Mesodermal cell (in vitro differentiated cells): ENCODE data around the gene YIF1B.

ENCODE experiments used
- H3K27ac ChIP-seq: 2 replicates; pipeline ENCODE4 v1.7.0; 2013; ENCODE audit warnings: mild to moderate bottlenecking, low read depth, low read length, moderate library complexity; ENCODE audit not compliant: severe bottlenecking
- H3K36me3 ChIP-seq: 2 replicates; pipeline ENCODE4 v1.7.1; 2013; ENCODE audit warnings: mild to moderate bottlenecking, low read length, moderate library complexity; ENCODE audit not compliant: control insufficient read depth, insufficient read depth
- H3K4me1 ChIP-seq: one replicate; pipeline ENCODE4 v1.7.1; 2013; ENCODE audit warnings: mild to moderate bottlenecking, low read length; ENCODE audit not compliant: insufficient read depth, control insufficient read depth, poor library complexity, severe bottlenecking
- H3K4me3 ChIP-seq: 2 replicates; pipeline ENCODE4 v1.7.0; 2013; ENCODE audit warnings: low read length, control low read depth, mild to moderate bottlenecking; ENCODE audit not compliant: insufficient read depth, poor library complexity, severe bottlenecking; ENCODE audit errors: extremely low read depth
- H3K9me3 ChIP-seq: 2 replicates; pipeline ENCODE4 v1.7.1; 2013; ENCODE audit warnings: mild to moderate bottlenecking, low read length, moderate library complexity; ENCODE audit not compliant: control insufficient read depth
- WGBS, 2 experiments: methylation state at CpG; one replicate each; pipeline ENCODE4 v1.1.5; 2013; ENCODE audit warnings: missing lambda C conversion rate in 2 of 2; ENCODE audit not compliant: insufficient coverage in 2 of 2; 5-methylcytosine and 5-hydroxymethylcytosine counted together

Gene YIF1B

DNA sequence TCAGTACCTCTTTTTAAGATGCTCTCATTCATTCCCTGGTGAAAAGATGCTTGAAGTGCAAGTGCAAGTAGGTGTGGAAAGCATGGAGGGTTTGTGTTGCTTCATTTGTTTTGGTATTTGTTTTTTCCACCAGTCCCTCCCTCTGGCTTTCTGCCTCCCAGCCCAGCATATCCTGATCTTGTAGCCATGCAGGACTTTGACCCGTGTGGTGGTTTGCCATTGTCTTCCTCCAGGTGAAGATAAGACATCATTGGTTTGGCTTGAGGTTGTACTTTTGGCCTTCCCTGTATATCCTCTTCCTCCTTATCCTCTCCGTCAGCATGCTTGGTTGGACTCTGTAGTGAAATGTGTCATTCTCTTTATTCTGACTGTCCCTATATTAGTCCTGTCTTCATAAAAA lies 42.2 kb downstream of the YIF1B start:
- H3K9me3 ChIP-seq, result no peaks in the 10 kb centered on the region
- no peak overlapping the region for H3K4me3 ChIP-seq
- H3K4me1 ChIP-seq, result peaks cover 25% of the 10 kb centered on the region
- H3K36me3 ChIP-seq, result no peaks in the 10 kb centered on the region
- H3K27ac ChIP-seq, result no peak overlapping the region
- no CpG with 5 or more reads among the region's 2 CpGs for WGBS, 2 experiments

DNA sequence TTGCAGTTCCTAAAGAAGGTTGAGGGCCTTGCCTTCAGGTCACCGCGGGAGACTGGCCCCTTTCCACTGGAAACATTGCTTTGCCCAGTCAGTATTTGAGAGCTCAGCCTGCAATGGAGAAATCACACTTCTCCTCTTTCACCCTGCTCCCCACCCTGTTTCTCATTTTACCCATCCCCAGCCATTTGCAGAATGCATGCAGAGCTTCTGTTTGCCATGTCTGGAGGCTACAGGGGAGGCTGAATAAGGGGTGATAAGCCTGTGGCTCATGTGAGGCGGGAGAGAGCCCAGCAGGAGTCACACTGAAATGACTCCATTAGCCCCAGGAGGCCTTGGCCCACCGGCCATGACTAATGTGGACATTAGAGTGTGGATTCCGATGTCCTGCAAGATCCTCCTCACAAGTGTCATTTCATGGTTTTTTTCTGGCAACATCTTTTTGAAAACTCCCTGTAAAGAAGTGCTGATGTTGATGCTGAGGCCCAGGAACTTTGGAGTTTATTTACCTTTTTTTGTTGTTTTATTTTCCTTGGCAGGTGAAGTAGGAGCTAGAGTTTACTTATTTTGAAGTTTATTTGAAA lies 45.1 kb downstream of the YIF1B start:
- Histone ChIP-seq H3K4me1 (peaks cover 36% of the 10 kb centered on the region), H3K27ac (peak overlapping the region; percentile 44), H3K4me3 (no peak overlapping the region), H3K9me3 (no peaks in the 10 kb centered on the region), H3K36me3 (no peaks in the 10 kb centered on the region)
- 45 to 56% methylated on average over 5 of the region's 5 CpGs for WGBS, 2 experiments

DNA sequence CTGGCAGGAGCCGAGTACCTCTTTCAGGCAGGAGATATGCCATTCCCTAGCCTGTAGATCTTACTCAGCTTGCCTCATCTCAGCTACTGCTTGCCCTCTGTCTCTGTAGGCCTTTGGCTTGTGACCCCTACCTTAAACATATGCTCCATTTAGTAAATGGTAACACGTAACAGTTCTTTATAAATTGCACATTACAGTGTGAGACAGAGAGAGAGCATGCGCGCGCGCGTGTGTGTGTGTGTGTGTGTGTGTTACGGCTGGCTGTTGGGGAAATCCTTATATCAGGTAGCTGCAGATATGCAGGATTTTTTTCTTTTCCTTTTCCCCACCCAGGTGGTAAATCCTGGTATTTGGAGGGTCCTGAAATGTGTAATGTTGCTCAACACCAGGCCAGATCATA lies 47.2 kb downstream of the YIF1B start:
- H3K27ac ChIP-seq, result peak overlapping the region; percentile 49
- 58 to 61% methylated on average over 6 of the region's 8 CpGs for WGBS, 2 experiments
- peaks cover 37% of the 10 kb centered on the region for H3K4me1 ChIP-seq
- H3K36me3 ChIP-seq, result no peaks in the 10 kb centered on the region
- no peaks in the 10 kb centered on the region for H3K9me3 ChIP-seq
- H3K4me3 ChIP-seq, result no peak overlapping the region

DNA sequence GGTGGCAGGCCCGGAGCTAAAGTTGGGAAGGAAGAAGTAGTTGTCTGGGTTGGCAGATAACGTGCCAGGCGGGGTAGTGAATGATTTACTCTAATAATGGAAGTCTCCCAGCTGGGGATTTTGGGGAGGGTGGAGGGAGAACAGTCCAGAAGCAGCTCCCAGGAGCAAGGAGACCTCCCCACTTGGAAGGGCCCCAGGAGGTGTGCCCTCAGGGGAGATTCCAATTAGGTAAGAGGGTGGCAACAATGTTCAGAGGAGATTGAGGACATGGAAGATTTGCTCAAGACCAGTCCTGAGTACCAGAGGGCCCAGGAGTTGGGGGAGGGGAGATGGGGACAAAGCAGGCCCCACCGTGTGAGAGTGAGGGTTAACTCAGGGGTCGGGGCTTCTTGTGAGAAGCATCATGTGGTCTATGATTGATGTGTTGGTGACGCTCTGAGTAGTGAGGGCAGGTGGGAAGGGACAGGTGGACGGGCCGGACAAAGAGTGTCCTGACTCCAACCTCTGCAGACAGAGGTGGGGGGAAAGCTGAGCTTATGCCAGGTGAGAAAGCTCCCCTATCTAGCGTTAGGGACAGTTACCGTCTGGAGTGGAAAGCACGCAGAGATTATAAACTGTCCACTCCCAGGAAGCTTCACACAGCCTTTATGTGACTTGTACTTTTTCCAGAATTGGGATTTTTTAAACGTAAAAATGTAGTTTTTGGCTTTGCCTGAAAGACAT lies 47.8 kb downstream of the YIF1B start:
- peaks cover 37% of the 10 kb centered on the region for H3K4me1 ChIP-seq
- WGBS, 2 experiments, result 71 to 78% methylated on average over 11 of the region's 12 CpGs
- H3K36me3 ChIP-seq, result no peaks in the 10 kb centered on the region
- no peak overlapping the region for H3K4me3 ChIP-seq
- H3K9me3 ChIP-seq, result no peaks in the 10 kb centered on the region
- H3K27ac ChIP-seq, result peak overlapping the region; percentile 49

DNA sequence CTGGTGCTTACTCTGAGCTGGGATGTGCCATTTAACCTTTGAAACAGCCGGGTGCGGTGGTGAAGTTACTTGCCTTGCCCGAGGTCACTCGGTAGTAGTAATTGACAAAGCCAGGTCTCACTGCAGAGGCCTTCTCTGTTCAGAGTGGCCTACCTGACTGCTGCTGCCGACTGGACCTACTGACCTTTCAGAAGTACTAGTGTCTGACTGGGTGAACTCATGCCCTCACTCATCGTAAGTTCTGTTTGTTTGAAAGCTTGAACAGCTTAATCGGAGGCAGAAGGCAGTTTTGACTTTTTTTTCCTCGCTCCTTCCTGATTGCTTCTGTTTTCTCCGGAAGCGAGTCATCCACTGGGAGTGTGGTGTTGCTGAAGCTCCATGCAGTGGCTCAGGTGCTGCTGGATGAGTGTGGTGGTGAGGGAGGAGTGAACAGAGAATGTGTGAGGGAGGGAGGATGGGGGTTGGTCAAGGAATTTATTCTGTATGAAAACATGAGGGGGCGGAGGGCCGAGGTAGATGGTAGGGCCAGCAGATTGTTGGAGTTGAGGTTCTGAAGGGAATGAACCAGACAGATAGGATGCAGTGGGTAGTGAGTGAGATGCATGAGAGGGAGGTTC lies 48.7 kb downstream of the YIF1B start:
- Histone ChIP-seq H3K4me1 (peaks cover 37% of the 10 kb centered on the region), H3K36me3 (no peaks in the 10 kb centered on the region), H3K9me3 (no peaks in the 10 kb centered on the region), H3K27ac (peak overlapping the region; percentile 69), H3K4me3 (peak overlapping the region; percentile 5)
- WGBS, 2 experiments, result 69 to 76% methylated on average over 10 to 12 of the region's 12 CpGs

DNA sequence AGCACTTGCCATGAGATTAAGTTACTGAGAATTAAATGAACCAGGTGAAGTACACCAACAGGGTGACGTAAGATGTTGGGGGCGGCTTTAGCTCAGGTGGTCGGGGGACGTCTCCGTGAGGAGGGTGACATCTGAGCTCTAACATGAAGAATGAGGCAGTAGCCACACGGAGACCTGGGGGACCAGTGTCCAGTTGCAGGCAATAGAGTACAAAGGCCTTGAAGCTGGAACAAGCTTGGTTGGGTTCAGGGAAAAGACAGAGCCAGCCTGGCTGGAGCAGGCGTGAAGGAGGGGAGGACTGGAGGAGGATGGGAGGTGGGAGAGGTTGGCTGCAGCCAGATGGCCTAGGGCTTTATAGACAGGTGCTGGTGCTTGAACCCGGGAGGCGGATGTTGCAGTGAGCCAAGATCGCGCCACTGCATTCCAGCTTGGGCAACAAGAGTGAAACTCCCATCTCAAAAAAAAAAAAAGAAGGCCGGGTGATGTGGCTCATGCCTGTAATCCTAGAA lies 49.8 kb downstream of the YIF1B start:
- Histone ChIP-seq H3K9me3 (no peaks in the 10 kb centered on the region), H3K4me3 (peak overlapping the region; percentile 14), H3K36me3 (no peaks in the 10 kb centered on the region), H3K4me1 (peaks cover 34% of the 10 kb centered on the region), H3K27ac (no peak overlapping the region)
- WGBS, 2 experiments, result 90 to 94% methylated on average over 11 of the region's 12 CpGs

DNA sequence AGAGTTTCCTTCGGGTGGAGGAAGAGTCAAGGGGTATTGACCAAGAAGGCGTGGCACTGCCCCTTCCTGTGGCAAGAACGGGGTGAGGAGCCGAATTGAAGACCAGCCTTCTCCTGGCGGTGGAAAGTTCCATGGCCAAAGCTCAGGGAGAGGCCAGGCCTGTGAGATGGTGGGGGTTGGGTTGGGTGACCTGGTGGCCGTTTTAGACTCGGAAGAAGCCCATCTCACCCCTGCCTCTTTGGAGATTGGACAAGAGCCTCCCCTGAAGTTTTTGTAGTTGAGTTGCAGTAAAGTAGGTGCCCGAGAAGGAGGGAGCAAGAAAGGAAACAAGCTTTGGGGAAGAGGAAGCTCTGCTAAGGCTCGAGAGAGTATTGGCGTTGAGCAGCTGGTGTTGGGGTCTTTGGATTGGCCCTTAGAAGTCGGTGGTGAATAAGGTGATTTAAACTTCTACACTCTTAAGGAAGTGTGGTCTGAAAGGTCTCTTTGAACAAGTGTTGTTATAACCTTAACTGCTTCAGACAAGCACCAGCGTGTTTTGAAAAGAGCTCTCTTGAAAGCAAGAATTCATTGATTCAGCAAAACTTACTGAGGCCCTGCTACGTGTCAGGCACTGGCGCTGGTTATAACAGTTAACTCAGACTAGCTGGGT lies 50.4 kb downstream of the YIF1B start:
- H3K4me3 ChIP-seq, result peak overlapping the region; percentile 52
- WGBS, 2 experiments, result 48 to 54% methylated on average over 12 to 13 of the region's 14 CpGs
- peaks cover 28% of the 10 kb centered on the region for H3K4me1 ChIP-seq
- H3K36me3 ChIP-seq, result no peaks in the 10 kb centered on the region
- no peak overlapping the region for H3K27ac ChIP-seq
- no peaks in the 10 kb centered on the region for H3K9me3 ChIP-seq

DNA sequence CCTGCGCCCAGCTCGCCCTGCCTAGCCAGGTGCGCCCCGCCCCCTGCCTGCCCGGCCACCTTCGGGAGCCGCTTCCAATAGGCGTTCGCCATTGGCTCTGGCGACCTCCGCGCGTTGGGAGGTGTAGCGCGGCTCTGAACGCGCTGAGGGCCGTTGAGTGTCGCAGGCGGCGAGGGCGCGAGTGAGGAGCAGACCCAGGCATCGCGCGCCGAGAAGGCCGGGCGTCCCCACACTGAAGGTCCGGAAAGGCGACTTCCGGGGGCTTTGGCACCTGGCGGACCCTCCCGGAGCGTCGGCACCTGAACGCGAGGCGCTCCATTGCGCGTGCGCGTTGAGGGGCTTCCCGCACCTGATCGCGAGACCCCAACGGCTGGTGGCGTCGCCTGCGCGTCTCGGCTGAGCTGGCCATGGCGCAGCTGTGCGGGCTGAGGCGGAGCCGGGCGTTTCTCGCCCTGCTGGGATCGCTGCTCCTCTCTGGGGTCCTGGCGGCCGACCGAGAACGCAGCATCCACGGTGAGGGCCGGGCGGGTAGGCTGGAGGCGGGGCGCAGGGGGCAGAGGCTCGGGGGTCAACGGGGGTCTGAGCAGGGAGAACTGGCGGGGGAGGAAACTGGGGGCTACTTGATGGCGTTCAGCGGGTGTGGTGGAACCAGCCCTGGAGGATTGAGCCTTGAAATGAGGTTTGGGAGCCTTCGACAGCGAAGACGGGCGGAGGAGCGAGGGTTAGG lies 51.1 kb downstream of the YIF1B start, which contains the start of gene SPINT2:
SPINT2 (plus strand) TSS at position 88 of the 727 bp plus-strand sequence; CDS start at position 408, 320 bp downstream.
- WGBS, 2 experiments, result 3 to 4% methylated on average over 49 to 68 of the region's 78 CpGs
- Histone ChIP-seq H3K4me3 (peak within 1 kb of the TSS; percentile 52), H3K27ac (no peak within 1 kb of the TSS)

DNA sequence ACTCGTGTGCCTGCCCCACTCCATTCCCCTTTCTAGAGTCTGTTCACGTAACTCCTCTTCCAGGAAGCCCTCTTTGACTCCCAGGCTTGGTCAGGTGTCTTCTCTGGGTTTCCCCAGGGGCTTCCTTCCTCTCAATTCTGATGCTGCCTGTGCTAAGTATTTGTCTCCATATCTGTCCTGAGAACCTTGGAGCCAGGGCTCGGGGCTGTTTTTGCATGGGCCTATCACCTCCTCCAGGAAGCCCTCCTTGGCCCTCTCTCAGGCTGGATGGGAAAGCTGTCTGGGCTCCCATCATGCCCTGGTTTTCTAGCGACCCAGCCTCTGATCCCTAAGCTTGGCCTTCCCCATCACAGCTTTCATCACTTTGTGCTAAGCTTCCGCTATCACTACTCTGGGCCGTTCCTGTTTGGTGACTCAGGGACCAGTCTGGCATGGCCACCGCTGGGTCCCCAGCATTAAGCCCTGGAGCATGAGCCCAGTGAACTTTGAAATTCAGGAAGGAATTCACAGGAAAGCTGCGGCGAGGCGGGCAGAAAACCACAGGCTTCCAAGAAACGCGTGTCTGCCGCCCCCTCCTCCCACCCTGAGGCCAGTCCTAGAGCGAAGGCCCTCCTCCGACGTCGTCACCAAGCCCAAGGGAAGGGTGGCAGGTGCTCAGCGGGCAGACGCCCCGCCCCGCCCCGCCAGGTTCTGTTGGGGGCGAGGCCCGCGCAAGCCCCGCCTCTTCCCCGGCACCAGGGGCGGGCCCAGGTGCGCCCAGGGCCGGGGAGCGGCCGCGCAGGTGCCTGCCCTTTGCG lies 51.9 kb downstream of the YIF1B start:
- peak overlapping the region; percentile 52 for H3K4me3 ChIP-seq
- H3K27ac ChIP-seq, result no peak overlapping the region
- peaks cover 25% of the 10 kb centered on the region for H3K4me1 ChIP-seq
- WGBS, 2 experiments, result 10 to 11% methylated on average over 21 to 34 of the region's 34 CpGs
- no peaks in the 10 kb centered on the region for H3K9me3 ChIP-seq
- no peaks in the 10 kb centered on the region for H3K36me3 ChIP-seq

More for the DNA sequence above, 51.1 kb downstream of the YIF1B start, which contains the start of gene SPINT2:
- H3K36me3 ChIP-seq, result no peaks in the 10 kb centered on the region
- no peaks in the 10 kb centered on the region for H3K9me3 ChIP-seq
- H3K4me1 ChIP-seq, result peaks cover 25% of the 10 kb centered on the region
